Keratinocyte (primary cell): Measurements from ENCODE around the gene LTC4S. TPM values are rescaled to one million over a fixed set of nuclear protein-coding genes. Genes with fewer than 3 reads are reported as not detected.
A peak's percentile ranks its signal among the peaks of the same experiment; 100 is the strongest.

ENCODE experiments used
- DNase-seq: peaks from one replicate; pipeline ENCODE4 v3.0.0-alpha.2; 2011; ENCODE audit warnings: low read depth, missing footprints, low spot score
- FAIRE-seq: peaks from 2 replicates; lab custom pipeline; 2011; peaks lifted over from hg19 to GRCh38; lab: Jason Lieb, UNC
- H2AFZ ChIP-seq: 2 replicates; pipeline ENCODE4 v1.6.0; 2012; ENCODE audit warnings: low read length, control low read depth, inconsistent platforms; ENCODE audit not compliant: control insufficient read depth
- H3K27ac ChIP-seq: 2 replicates; pipeline ENCODE4 v1.5.1; 2011; ENCODE audit warnings: low read length; ENCODE audit not compliant: control insufficient read depth, insufficient read depth
- H3K27me3 ChIP-seq: 3 replicates; pipeline ENCODE4 v1.6.0; 2011; ENCODE audit warnings: low read length; ENCODE audit not compliant: control insufficient read depth, insufficient read depth; ENCODE audit errors: extremely low read depth
- H3K36me3 ChIP-seq, 2 experiments: 2 replicates in 1 of 2; 3 replicates in 1 of 2; pipeline ENCODE4 v1.5.1; 2011; ENCODE audit warnings: low read length in 2 of 2, mild to moderate bottlenecking in 1 of 2; ENCODE audit not compliant: control insufficient read depth in 2 of 2, insufficient read depth in 2 of 2; ENCODE audit errors: extremely low read depth in 1 of 2
- H3K4me1 ChIP-seq: 3 replicates; pipeline ENCODE4 v1.5.1; 2011; ENCODE audit warnings: low read length; ENCODE audit not compliant: control insufficient read depth, insufficient read depth; ENCODE audit errors: extremely low read depth
- H3K4me2 ChIP-seq: 3 replicates; pipeline ENCODE4 v1.6.0; 2011; ENCODE audit warnings: low read depth, low read length; ENCODE audit not compliant: control insufficient read depth, insufficient read depth; ENCODE audit errors: extremely low read depth
- H3K4me3 ChIP-seq, 3 experiments: fragments of 200-600 bp in 1 of 3; sonication (generic) in 1 of 3; 2 replicates in 2 of 3; 3 replicates in 1 of 3; pipeline ENCODE4 v1.5.1; 2011 to 2016; ENCODE audit warnings: low read length in 3 of 3, mild to moderate bottlenecking in 3 of 3, control low read depth in 2 of 3, inconsistent platforms in 1 of 3, low read depth in 1 of 3, mixed read lengths in 1 of 3, mixed run types in 1 of 3, moderate library complexity in 1 of 3; ENCODE audit not compliant: control insufficient read depth in 2 of 3, insufficient read depth in 2 of 3; ENCODE audit errors: extremely low read depth in 1 of 3
- H3K79me2 ChIP-seq: 2 replicates; pipeline ENCODE4 v1.6.0; 2012; ENCODE audit warnings: low read length; ENCODE audit not compliant: control insufficient read depth, insufficient read depth
- H3K9ac ChIP-seq: 3 replicates; pipeline ENCODE4 v1.6.0; 2011; ENCODE audit warnings: low read length; ENCODE audit not compliant: control insufficient read depth, insufficient read depth; ENCODE audit errors: extremely low read depth
- H3K9me1 ChIP-seq: 3 replicates; pipeline ENCODE4 v1.6.0; 2011; ENCODE audit warnings: low read length; ENCODE audit not compliant: control insufficient read depth, insufficient read depth; ENCODE audit errors: extremely low read depth
- H3K9me3 ChIP-seq: 2 replicates; pipeline ENCODE4 v1.5.1; 2012; ENCODE audit warnings: low read depth, low read length; ENCODE audit not compliant: control insufficient read depth
- H4K20me1 ChIP-seq: 3 replicates; pipeline ENCODE4 v1.6.0; 2011; ENCODE audit warnings: low read length; ENCODE audit not compliant: control insufficient read depth, insufficient read depth; ENCODE audit errors: extremely low read depth
- CTCF ChIP-seq, 3 experiments: IDR thresholded peaks in 1 of 3; conservative IDR thresholded peaks in 1 of 3; optimal IDR thresholded peaks in 1 of 3; 2 replicates in 2 of 3; 3 replicates in 1 of 3; pipeline versions ENCODE3 to v1.5.1; 2011; ENCODE audit warnings: low read length in 3 of 3, mild to moderate bottlenecking in 3 of 3, moderate library complexity in 2 of 3, control low read depth in 1 of 3, inconsistent platforms in 1 of 3; ENCODE audit not compliant: insufficient read depth in 2 of 3; ENCODE audit errors: extremely low read depth in 1 of 3
- EZH2 ChIP-seq: IDR thresholded peaks from one replicate; pipeline ENCODE4 v1.6.1; 2012; ENCODE audit warnings: inconsistent platforms, mild to moderate bottlenecking, low read length, moderate library complexity
- dilution Hi-C: fragments of 300-500 bp; cut with MboI; formaldehyde crosslinking; loops from one replicate; pipeline ENCODE4 v1.7.0; 2020; ENCODE audit warnings: low sequenced_read_pairs; ENCODE audit not compliant: extremely low pct_ligation_motif_present
- polyA plus RNA-seq, 5 experiments: library from polyadenylated mRNA; depleted of rRNA in 3 of 5; stranded (reverse) in 3 of 5; stranded (forward) in 1 of 5; unstranded in 1 of 5; fragments of >200 nt; gene quantifications; 1 replicate in 1 of 5; 2 replicates in 3 of 5; 3 replicates in 1 of 5; pipeline versions ENCODE4 v1.2.1 to v1.2.3, GENCODE V29; 2011 to 2012; ENCODE audit warnings: missing spikeins in 2 of 5, low read depth in 1 of 5, low replicate concordance in 1 of 5

LTC4S gene
- polyA plus RNA-seq, 1 donor (not counting 4 experiments of a cell fraction or from before 2014, with no cell fraction given): not detected

DNA sequence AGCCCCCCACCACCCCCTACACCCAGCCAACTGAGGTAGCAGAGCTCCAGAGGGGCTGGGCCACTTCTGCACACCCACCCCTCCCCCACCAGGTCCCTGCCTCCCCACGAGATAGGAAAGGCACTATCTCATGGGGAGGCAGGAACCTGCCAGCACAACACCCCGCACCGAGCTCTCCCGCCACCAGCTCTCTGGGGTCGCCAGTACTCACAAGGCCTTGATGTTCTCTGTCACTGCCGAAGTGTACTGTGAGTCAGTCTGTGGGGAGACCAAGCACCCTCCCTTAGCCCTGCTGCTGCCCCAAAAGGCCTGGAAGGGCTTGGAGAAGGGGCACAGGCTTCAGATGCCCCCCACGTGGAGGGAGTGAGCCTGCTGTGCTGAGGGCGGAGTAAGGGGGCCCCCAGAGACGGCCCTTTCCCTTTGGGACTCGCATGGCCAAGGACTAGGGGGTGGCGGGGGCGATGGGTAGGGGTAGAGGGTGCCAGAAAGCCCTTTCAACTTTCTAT lies 7.0 kb downstream of the LTC4S start:
- H3K27ac ChIP-seq: no peak overlapping the region
- dilution Hi-C loops: no loop called here
- peaks cover 6% of the 10 kb centered on the region for H4K20me1 ChIP-seq
- FAIRE-seq (no peak), DNase-seq (no peak)
- TF ChIP-seq CTCF (optimal IDR thresholded peaks at IDR 0.05 in 1 of 3, IDR thresholded peaks at IDR 0.05 in 1 of 3, conservative IDR thresholded peaks at IDR 0.05 in 1 of 3; ENCODE audit: extremely low read depth in 1 of 3, insufficient read depth in 2 of 3, low read length in 3 of 3) (no peak), EZH2 (no peak)
- peaks cover 28% of the 10 kb centered on the region for H3K79me2 ChIP-seq
- no peak overlapping the region for H3K4me3 ChIP-seq
- H3K4me1 ChIP-seq: peaks cover 20% of the 10 kb centered on the region
- H3K9me3 ChIP-seq: no peaks in the 10 kb centered on the region
- H3K4me2 ChIP-seq: no peak overlapping the region
- H3K27me3 ChIP-seq: no peaks in the 10 kb centered on the region
- H3K9me1 ChIP-seq: no peaks in the 10 kb centered on the region
- H3K36me3 ChIP-seq: peaks cover 25 to 36% of the 10 kb centered on the region in 2 experiments
- H2AFZ ChIP-seq: no peak overlapping the region
- no peak overlapping the region for H3K9ac ChIP-seq

GRCh38 chr5:179801304-179802206 lies 7.8 kb downstream of the LTC4S start:
- dilution Hi-C loops: no loop called here
- Histone ChIP-seq H3K27me3 (no peaks in the 10 kb centered on the region), H3K4me1 (peaks cover 20% of the 10 kb centered on the region), H2AFZ (no peak overlapping the region), H3K36me3 (peaks cover 25 to 36% of the 10 kb centered on the region in 2 experiments), H3K9ac (no peak overlapping the region), H3K9me3 (no peaks in the 10 kb centered on the region), H3K27ac (no peak overlapping the region), H4K20me1 (peaks cover 6% of the 10 kb centered on the region), H3K79me2 (peaks cover 33% of the 10 kb centered on the region), H3K4me3 (no peak overlapping the region), H3K9me1 (no peaks in the 10 kb centered on the region), H3K4me2 (no peak overlapping the region)
- peak in 2 of 3 experiments; percentile 71 to 76 for TF ChIP-seq CTCF (optimal IDR thresholded peaks at IDR 0.05 in 1 of 3, IDR thresholded peaks at IDR 0.05 in 1 of 3, conservative IDR thresholded peaks at IDR 0.05 in 1 of 3; ENCODE audit: extremely low read depth in 1 of 3, insufficient read depth in 2 of 3, low read length in 3 of 3)
- no peak for TF ChIP-seq EZH2
- DNase-seq (no peak), FAIRE-seq (peak; percentile 67)
